Right cardiac atrium (tissue), 5 donors: ENCODE data around the gene SLC6A8. TPM values are rescaled to one million over a fixed set of nuclear protein-coding genes. Genes with fewer than 3 reads are reported as not detected.
A peak's percentile ranks its signal among the peaks of the same experiment; 100 is the strongest.

ENCODE experiments used
- ATAC-seq, 2 donors: fragments of 200-7000 bp; cut with Tn5 transposase; one replicate each; pipeline versions ENCODE4 v1.8.0 to v1.9.1; 2020; ENCODE audit warnings: moderate library complexity in 2 of 2, mild to moderate bottlenecking in 1 of 2
- DNase-seq, 3 donors: peaks; one replicate each; pipeline ENCODE4 v3.0.0-alpha.2; 2020
- H3K27ac ChIP-seq: one replicate; pipeline ENCODE4 v1.5.1; 2013; ENCODE audit warnings: mild to moderate bottlenecking, low read length, control low read depth, moderate library complexity
- H3K27me3 ChIP-seq: one replicate; pipeline ENCODE4 v1.6.1; 2013; ENCODE audit not compliant: control insufficient read depth, insufficient read depth
- H3K4me1 ChIP-seq: one replicate; pipeline ENCODE4 v1.6.1; 2013; ENCODE audit warnings: low read length; ENCODE audit not compliant: control insufficient read depth, insufficient read depth
- H3K4me3 ChIP-seq: one replicate; pipeline ENCODE4 v1.5.1; 2013; ENCODE audit warnings: low read length, control low read depth
- H3K9me3 ChIP-seq: one replicate; pipeline ENCODE4 v1.6.1; 2013; ENCODE audit warnings: low read length; ENCODE audit not compliant: control insufficient read depth
- WGBS: extraction: QIAGEN DNeasy Blood & Tissue Kit; methylation state at CpG from one replicate; pipeline ENCODE4 v1.1.7; 2013; 5-methylcytosine and 5-hydroxymethylcytosine counted together
- intact Hi-C, 4 donors: fragments of 100-400 bp; cut with DNase I; formaldehyde crosslinking; loops; one replicate each; pipeline versions ENCODE4 v1.11.0 to v1.14.0; 2022 to 2023
- long read RNA-seq, 4 donors: library from polyadenylated mRNA; unstranded; transcript quantifications; one replicate each; pipeline ENCODE4 v2.0.0, GENCODE V29; 2020 to 2021
- polyA plus RNA-seq: library from polyadenylated mRNA; stranded (reverse); fragments of 200-250 nt; gene quantifications from one replicate; pipeline ENCODE4 v1.2.3, GENCODE V29; 2013
- total RNA-seq, 4 donors: library from RNA; stranded (reverse); fragmentation: NEBNext Ultra II Directional; extraction: Animal tissue kit (Norgen Biotek cat#: 25700); gene quantifications; one replicate each; pipeline ENCODE4 v1.2.1, GENCODE V29; 2021
- donor health status: healthy with polysubstance abuse.
- donor health status: DM: no; HTN: yes; CAD: no.
- donor health status: DM: no; HTN: no; CAD: no.
- donor health status: DM: no; HTN: yes; CAD: no; lungs with severe emphysema.
- donor health status: DM: yes; HTN: yes; CAD: no.

Gene SLC6A8
- total RNA-seq (100 to 1,000 TPM; 107 to 191 (median 151) TPM), polyA plus RNA-seq (131 TPM)
- long read RNA-seq, donor 1, transcript SLC6A8-201 (13 exons, 3,763 nt) = major isoform, 50 of 168 reads
- long read RNA-seq, donor 1, partial matches to known transcripts = 113 of 168 reads
- long read RNA-seq, donor 1, other reads (novel, unspliced or antisense) = 5 of 168 reads
- long read RNA-seq, donor 2, transcript SLC6A8-201 (13 exons, 3,763 nt) = major isoform, 52 of 113 reads
- long read RNA-seq, donor 2, partial matches to known transcripts = 54 of 113 reads
- long read RNA-seq, donor 2, other reads (novel, unspliced or antisense) = 7 of 113 reads
- long read RNA-seq, donor 3, partial matches to known transcripts = 36 of 43 reads
- long read RNA-seq, donor 3, other reads (novel, unspliced or antisense) = 5 of 43 reads
- long read RNA-seq, donor 4, transcript SLC6A8-201 (13 exons, 3,763 nt) = major isoform, 41 of 78 reads
- long read RNA-seq, donor 4, partial matches to known transcripts = 25 of 78 reads
- long read RNA-seq, donor 4, other reads (novel, unspliced or antisense) = 11 of 78 reads

DNA sequence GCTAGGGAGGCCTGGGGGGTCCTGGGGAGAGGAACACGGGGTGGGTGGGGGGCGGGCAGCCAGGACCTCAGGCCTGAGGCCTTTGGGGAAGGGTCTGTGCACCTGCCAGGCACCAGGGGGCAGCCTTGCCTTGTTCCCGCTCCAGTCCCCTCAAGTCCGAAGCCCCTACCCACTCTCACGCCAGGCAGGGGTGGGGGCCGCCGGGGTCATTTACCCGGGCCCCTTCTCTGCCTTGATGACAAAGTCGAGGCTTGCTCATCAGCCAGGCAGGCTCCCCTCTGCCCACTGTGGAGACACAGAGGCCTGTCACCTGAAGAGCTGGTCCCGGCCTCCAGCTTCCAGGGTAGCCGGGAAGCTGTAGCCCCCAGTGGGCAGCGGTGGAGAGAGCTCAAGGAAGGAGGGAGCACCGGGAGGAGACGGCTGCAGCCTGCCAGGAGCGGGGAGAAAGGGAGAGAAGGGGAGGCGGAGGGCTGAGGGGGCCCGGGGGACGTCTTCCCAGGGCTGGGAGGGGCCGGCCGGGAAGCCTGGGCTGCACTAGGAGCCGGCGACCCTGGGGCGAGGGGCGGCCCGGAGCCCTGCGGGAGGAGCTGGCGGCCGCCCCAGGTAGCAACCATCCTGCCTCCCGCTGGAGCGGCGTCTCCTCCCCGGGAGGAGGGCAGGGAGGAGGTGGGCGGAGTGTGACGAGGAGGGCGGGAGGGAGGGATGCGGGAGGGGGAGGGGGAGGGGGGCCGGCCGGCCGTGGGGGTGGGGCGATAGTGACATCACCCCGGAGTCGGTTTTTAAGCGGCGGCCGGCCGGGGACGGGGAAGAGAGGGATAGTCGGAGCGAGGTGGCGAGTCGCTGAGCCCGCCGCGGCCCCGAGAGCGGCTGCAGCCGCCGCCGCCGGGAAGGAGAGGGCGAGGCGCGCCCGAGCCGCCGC, at the start of gene SLC6A8:
SLC6A8 (plus strand) TSS at position 806 of the 919 bp plus-strand sequence. CDS start 649 bp downstream, outside the sequence.
- Histone ChIP-seq H3K27ac (peak within 1 kb of the TSS; percentile 77), H3K4me1 (no peaks in the 10 kb centered on the region), H3K9me3 (no peaks in the 10 kb centered on the region), H3K27me3 (no peaks in the 10 kb centered on the region), H3K4me3 (peak within 1 kb of the TSS; percentile 82)
- WGBS = 4% methylated on average over 25 of the region's 66 CpGs
- peak; percentile 80 to 90 (median 90) for DNase-seq
- intact Hi-C loops = no loop called here
- ATAC-seq = peak; percentile 74 to 76

DNA sequence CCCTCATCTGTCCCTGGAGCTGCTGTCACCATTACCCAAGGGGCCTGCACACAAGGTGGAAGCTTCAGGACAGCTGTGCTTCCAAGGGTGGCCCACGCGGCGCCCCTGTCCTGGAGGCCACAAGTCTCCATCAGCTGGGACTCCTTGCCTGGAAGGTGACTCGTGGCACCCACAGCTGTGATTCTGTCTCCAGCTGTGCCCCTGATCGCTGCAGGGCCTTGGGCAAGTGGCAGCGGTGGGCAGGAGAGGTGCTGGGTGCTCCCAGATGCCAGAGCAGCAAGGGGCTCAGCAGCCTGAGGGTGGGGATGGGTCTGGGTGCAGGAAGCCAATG, 49.7 kb upstream of the SLC6A8 start:
- WGBS = 89% methylated on average over 6 of the region's 6 CpGs
- intact Hi-C loops = no loop called here
- ATAC-seq = no peak
- DNase-seq = no peak
- Histone ChIP-seq H3K4me3 (no peak overlapping the region), H3K9me3 (no peaks in the 10 kb centered on the region), H3K27ac (no peak overlapping the region), H3K27me3 (no peaks in the 10 kb centered on the region), H3K4me1 (peaks cover 3% of the 10 kb centered on the region)

DNA sequence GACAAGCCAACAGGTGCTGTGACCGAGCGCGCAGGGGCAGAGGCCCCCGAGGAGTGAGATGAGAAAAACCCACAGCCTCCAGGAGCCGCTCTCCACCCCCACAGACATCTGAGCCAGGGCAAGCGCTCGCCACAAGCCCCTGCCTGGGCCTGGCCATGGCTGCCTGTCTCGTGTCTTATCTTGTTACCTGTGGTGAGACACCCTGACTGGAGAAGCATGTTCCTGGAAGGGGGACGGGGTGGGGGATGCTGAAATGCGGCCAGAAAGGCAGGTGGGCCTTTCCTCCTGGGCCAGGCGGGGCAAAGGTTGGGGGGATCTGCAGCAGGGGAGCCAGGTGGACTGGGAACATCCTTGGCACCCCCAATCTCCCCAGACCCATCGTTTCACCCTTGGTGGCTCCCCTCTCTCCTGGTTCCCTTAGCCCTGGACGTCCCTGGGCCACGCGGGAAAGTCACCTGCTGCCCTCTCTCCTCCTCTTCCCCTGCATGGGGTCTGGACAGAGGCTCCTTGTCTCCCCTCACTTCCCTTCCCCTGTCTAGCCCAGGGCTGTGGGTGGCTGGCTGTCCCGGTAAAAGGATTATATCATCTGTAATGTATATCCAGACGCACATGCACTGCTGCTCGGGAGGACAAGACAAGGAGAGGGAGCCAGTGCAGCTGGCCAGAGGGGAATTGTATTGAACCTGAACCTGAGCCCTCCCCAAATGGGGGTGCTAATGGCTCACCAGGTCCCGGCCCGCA, 49.1 kb upstream of the SLC6A8 start:
- Histone ChIP-seq H3K4me1 (peaks cover 3% of the 10 kb centered on the region), H3K4me3 (no peak overlapping the region), H3K27me3 (no peaks in the 10 kb centered on the region), H3K9me3 (no peaks in the 10 kb centered on the region), H3K27ac (no peak overlapping the region)
- 87% methylated on average over 20 of the region's 20 CpGs for WGBS
- ATAC-seq = no peak
- intact Hi-C loops = no loop called here
- DNase-seq = no peak

DNA sequence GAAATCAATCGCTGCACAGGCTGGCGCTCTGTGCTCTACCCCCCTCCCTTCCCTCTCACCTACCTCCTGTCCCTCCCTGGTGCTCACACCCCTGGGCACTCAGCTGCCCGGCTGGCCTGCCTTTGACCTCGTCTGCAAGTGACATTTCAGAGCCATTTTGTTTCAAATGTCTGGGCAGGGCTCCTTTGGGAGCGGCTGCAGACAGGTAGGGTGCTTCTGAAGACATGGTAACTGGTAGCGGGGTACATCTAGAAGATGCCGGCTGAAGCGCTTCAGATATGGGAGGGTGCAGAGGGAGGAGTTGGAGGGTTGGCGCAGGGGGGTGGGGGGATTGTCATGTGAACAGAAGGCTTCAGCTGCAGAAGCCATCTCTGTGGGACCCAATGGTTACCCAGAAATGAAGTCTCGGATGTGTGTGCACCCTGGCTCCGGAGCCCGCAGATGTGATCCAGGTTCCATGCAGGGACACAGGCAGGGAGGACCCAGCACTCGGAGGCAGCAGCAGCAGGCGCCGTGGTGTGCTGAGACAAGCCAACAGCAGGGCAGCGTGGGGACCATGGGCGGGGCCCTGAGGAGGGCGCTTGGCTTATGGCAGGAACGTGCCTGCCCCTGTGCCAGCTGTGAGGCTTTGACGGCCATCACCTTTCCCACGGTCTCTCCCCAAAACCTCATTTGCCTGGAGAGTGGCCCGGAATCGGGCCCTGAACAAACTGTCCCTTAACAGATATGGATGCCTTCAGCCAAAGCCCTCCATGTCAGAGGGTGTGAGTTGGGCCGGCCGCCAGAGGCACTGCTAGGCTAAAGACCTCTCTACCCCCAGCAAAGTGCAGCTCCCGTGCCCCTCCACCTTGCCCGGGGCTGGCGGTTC, 48.3 kb upstream of the SLC6A8 start:
- H3K9me3 ChIP-seq = no peaks in the 10 kb centered on the region
- H3K27me3 ChIP-seq = no peaks in the 10 kb centered on the region
- ATAC-seq = no peak
- 85% methylated on average over 28 of the region's 28 CpGs for WGBS
- peak in 1 of 3 donors; percentile 63 for DNase-seq
- H3K4me3 ChIP-seq = no peak overlapping the region
- intact Hi-C loops = loop anchor here in 1 of 4 donors (10.0 kb wide), 1 partner anchor 85 kb away; no protein-coding TSS in a partner anchor
- no peak overlapping the region for H3K27ac ChIP-seq
- H3K4me1 ChIP-seq = peaks cover 2% of the 10 kb centered on the region

DNA sequence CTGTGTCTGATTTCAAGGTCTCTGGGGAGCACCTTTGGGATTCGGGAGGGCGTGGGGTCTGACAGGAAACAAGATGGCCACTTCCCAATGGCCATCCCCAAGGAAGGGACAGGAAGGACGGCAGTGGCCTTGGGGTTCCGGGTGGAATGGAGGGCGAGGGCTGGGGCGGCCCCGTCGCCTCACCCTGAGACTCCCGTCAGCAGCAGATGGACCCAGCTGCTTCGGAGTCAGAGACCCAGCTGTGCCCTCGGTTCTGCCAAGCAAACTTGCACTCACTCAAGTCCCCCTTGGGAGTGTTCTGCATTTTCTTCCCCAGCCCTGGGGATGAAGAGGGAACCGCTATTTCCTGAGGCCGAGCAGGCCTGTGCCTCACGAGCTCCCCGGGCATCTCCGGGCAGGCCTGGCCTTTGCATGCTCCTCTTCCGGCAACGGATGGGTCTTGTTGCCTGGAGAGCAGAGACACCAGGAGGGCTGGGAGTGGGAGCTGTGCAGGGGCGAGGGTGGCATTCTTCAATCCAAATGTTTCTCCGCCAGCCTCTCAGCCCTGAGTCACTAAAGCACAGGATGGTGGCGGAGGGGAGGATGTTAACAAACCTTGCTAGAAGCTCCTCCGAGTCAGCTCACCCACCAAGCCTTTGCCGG, 47.6 kb upstream of the SLC6A8 start:
- H3K9me3 ChIP-seq = no peaks in the 10 kb centered on the region

DNA sequence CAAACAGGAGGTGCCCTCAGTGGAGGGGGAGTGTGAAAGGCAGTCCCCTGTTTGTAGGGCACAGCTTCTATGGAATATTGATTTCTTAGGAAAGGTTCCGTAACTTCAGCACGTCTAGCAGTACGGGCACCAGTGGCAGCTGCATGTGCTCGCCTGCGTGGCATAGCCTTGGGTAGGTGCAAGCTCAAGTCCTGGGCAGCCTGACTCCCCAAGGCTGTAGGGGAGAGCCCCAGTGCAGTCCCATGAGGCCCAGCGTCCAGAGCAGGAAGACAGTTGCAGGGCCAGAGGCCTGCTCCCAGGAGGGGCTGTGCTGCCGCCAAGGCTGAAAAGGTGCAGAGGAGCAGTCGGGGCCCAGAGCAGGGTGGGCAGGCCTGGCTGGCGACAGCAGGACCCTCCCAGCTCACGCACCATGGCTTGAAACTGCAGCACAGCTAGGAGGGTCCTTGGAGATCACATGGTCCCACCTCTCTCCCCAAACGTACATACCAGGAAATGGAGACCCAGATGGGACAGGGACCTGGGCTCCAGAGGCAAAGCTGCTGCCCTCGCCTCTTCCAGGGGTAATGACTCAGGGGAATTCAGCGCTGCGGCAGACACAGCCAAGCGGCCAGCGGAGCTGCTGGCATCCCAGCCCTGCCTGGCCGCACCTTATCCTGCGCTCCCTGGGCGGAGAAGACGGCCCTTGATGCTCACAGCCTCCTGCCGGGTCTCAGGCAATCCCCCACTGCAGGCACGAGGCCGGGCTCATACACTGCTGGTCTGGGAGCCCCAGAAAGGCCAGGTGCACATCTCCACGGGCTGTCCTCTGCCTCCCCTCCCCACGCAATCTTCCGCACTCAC, 46.8 kb upstream of the SLC6A8 start:
- 64% methylated on average over 26 of the region's 26 CpGs for WGBS
- H3K27me3 ChIP-seq = no peaks in the 10 kb centered on the region
- intact Hi-C loops = loop anchor here in 1 of 4 donors (10.0 kb wide), 1 partner anchor 86 kb away; no protein-coding TSS in a partner anchor
- no peak for ATAC-seq
- peak in 1 of 3 donors; percentile 64 for DNase-seq
- no peak overlapping the region for H3K4me3 ChIP-seq
- no peaks in the 10 kb centered on the region for H3K4me1 ChIP-seq
- no peaks in the 10 kb centered on the region for H3K9me3 ChIP-seq
- H3K27ac ChIP-seq = no peak overlapping the region

More for the DNA sequence above, 47.6 kb upstream of the SLC6A8 start:
- no peak for ATAC-seq
- WGBS = 82% methylated on average over 23 of the region's 23 CpGs
- H3K4me3 ChIP-seq = no peak overlapping the region
- DNase-seq = no peak
- H3K27ac ChIP-seq = no peak overlapping the region
- intact Hi-C loops = loop anchor here in 1 of 4 donors (10.0 kb wide), 1 partner anchor 85 kb away; no protein-coding TSS in a partner anchor
- no peaks in the 10 kb centered on the region for H3K4me1 ChIP-seq
- no peaks in the 10 kb centered on the region for H3K27me3 ChIP-seq

DNA sequence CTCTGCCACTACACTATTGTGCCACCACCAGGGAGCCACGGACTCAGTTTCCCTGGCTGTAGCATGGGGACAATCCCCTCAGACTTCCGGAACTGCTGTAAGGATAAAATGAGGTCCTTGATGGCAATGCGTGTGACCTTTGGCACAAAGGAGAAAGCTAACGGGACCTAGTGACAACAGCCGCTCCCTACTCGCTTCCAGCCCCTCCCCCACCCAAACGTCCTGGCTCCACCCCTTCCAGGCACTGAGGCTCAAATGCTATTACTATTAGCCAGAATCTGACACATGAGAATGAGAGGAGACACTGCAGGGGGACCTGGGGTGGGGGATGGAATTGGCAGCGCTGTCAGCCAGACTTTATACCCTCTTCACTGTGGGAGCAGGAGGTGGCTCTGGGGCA, 46.1 kb upstream of the SLC6A8 start:
- H3K4me3 ChIP-seq = no peak overlapping the region
- 8% methylated on average over 8 of the region's 8 CpGs for WGBS
- H3K27me3 ChIP-seq = no peaks in the 10 kb centered on the region
- intact Hi-C loops = loop anchor here in 1 of 4 donors (10.0 kb wide), 1 partner anchor 87 kb away; no protein-coding TSS in a partner anchor
- no peak for ATAC-seq
- no peak for DNase-seq
- no peaks in the 10 kb centered on the region for H3K9me3 ChIP-seq
- H3K27ac ChIP-seq = no peak overlapping the region
- H3K4me1 ChIP-seq = no peaks in the 10 kb centered on the region

DNA sequence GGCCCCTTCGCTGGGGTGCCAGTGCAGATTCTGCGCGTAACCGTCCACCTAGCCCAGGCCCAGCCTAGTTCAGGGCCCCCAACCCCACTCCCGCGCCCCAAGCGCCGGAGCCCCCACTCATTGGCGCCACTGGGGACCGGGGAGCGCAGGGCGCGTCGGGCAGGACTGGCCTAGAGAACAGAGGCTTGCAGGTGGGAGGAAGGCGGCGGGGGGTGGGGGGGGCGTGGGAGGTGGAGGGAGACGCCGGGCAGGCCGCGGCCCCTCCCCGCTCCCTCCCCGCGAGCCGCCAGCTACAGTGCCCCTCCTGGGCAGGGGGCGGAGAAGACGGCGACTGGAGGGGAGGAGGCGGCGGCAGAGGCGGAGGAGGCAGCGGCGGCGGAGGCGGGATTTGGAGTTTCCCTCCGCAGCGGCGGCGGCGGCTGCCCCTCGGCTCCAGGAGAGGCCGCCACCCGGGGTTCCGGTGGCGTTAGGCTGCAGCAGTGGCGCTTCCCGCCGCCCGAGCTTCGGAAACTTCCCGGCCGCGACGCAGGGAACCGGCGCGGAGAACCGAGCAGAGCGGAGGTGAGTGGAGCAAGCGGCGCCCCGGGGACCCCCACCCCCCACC, 45.6 kb upstream of the SLC6A8 start:
- Histone ChIP-seq H3K9me3 (no peaks in the 10 kb centered on the region), H3K27me3 (no peaks in the 10 kb centered on the region), H3K27ac (no peak overlapping the region), H3K4me1 (no peaks in the 10 kb centered on the region), H3K4me3 (peak overlapping the region; percentile 5)
- peak in 1 of 3 donors; percentile 65 for DNase-seq
- no peak for ATAC-seq
- WGBS = 2% methylated on average over 44 of the region's 62 CpGs
- intact Hi-C loops = loop anchor here in 1 of 4 donors (10.0 kb wide), 1 partner anchor 87 kb away; no protein-coding TSS in a partner anchor
